Keratinocyte (primary cell): ENCODE results near the gene POMT2. TPM values are rescaled to one million over a fixed set of nuclear protein-coding genes. Genes with fewer than 3 reads are reported as not detected.

ENCODE experiments used
- DNase-seq: peaks from one replicate; pipeline ENCODE4 v3.0.0-alpha.2; 2011; ENCODE audit warnings: low read depth, missing footprints, low spot score
- FAIRE-seq: peaks from 2 replicates; lab custom pipeline; 2011; peaks lifted over from hg19 to GRCh38; lab: Jason Lieb, UNC
- H2AFZ ChIP-seq: 2 replicates; pipeline ENCODE4 v1.6.0; 2012; ENCODE audit warnings: low read length, control low read depth, inconsistent platforms; ENCODE audit not compliant: control insufficient read depth
- H3K27ac ChIP-seq: 2 replicates; pipeline ENCODE4 v1.5.1; 2011; ENCODE audit warnings: low read length; ENCODE audit not compliant: control insufficient read depth, insufficient read depth
- H3K27me3 ChIP-seq: 3 replicates; pipeline ENCODE4 v1.6.0; 2011; ENCODE audit warnings: low read length; ENCODE audit not compliant: control insufficient read depth, insufficient read depth; ENCODE audit errors: extremely low read depth
- H3K36me3 ChIP-seq, 2 experiments: 2 replicates in 1 of 2; 3 replicates in 1 of 2; pipeline ENCODE4 v1.5.1; 2011; ENCODE audit warnings: low read length in 2 of 2, mild to moderate bottlenecking in 1 of 2; ENCODE audit not compliant: control insufficient read depth in 2 of 2, insufficient read depth in 2 of 2; ENCODE audit errors: extremely low read depth in 1 of 2
- H3K4me1 ChIP-seq: 3 replicates; pipeline ENCODE4 v1.5.1; 2011; ENCODE audit warnings: low read length; ENCODE audit not compliant: control insufficient read depth, insufficient read depth; ENCODE audit errors: extremely low read depth
- H3K4me2 ChIP-seq: 3 replicates; pipeline ENCODE4 v1.6.0; 2011; ENCODE audit warnings: low read depth, low read length; ENCODE audit not compliant: control insufficient read depth, insufficient read depth; ENCODE audit errors: extremely low read depth
- H3K4me3 ChIP-seq, 3 experiments: fragments of 200-600 bp in 1 of 3; sonication (generic) in 1 of 3; 2 replicates in 2 of 3; 3 replicates in 1 of 3; pipeline ENCODE4 v1.5.1; 2011 to 2016; ENCODE audit warnings: low read length in 3 of 3, mild to moderate bottlenecking in 3 of 3, control low read depth in 2 of 3, inconsistent platforms in 1 of 3, low read depth in 1 of 3, mixed read lengths in 1 of 3, mixed run types in 1 of 3, moderate library complexity in 1 of 3; ENCODE audit not compliant: control insufficient read depth in 2 of 3, insufficient read depth in 2 of 3; ENCODE audit errors: extremely low read depth in 1 of 3
- H3K79me2 ChIP-seq: 2 replicates; pipeline ENCODE4 v1.6.0; 2012; ENCODE audit warnings: low read length; ENCODE audit not compliant: control insufficient read depth, insufficient read depth
- H3K9ac ChIP-seq: 3 replicates; pipeline ENCODE4 v1.6.0; 2011; ENCODE audit warnings: low read length; ENCODE audit not compliant: control insufficient read depth, insufficient read depth; ENCODE audit errors: extremely low read depth
- H3K9me1 ChIP-seq: 3 replicates; pipeline ENCODE4 v1.6.0; 2011; ENCODE audit warnings: low read length; ENCODE audit not compliant: control insufficient read depth, insufficient read depth; ENCODE audit errors: extremely low read depth
- H3K9me3 ChIP-seq: 2 replicates; pipeline ENCODE4 v1.5.1; 2012; ENCODE audit warnings: low read depth, low read length; ENCODE audit not compliant: control insufficient read depth
- H4K20me1 ChIP-seq: 3 replicates; pipeline ENCODE4 v1.6.0; 2011; ENCODE audit warnings: low read length; ENCODE audit not compliant: control insufficient read depth, insufficient read depth; ENCODE audit errors: extremely low read depth
- EZH2 ChIP-seq: IDR thresholded peaks from one replicate; pipeline ENCODE4 v1.6.1; 2012; ENCODE audit warnings: inconsistent platforms, mild to moderate bottlenecking, low read length, moderate library complexity
- dilution Hi-C: fragments of 300-500 bp; cut with MboI; formaldehyde crosslinking; loops from one replicate; pipeline ENCODE4 v1.7.0; 2020; ENCODE audit warnings: low sequenced_read_pairs; ENCODE audit not compliant: extremely low pct_ligation_motif_present
- polyA plus RNA-seq, 5 experiments: library from polyadenylated mRNA; depleted of rRNA in 3 of 5; stranded (reverse) in 3 of 5; stranded (forward) in 1 of 5; unstranded in 1 of 5; fragments of >200 nt; gene quantifications; 1 replicate in 1 of 5; 2 replicates in 3 of 5; 3 replicates in 1 of 5; pipeline versions ENCODE4 v1.2.1 to v1.2.3, GENCODE V29; 2011 to 2012; ENCODE audit warnings: missing spikeins in 2 of 5, low read depth in 1 of 5, low replicate concordance in 1 of 5
- TF ChIP-seq, protein P1 (sequence below), 3 experiments: IDR thresholded peaks in 1 of 3; conservative IDR thresholded peaks in 1 of 3; optimal IDR thresholded peaks in 1 of 3; 2 replicates in 2 of 3; 3 replicates in 1 of 3; pipeline versions ENCODE3 to v1.5.1; 2011; ENCODE audit warnings: low read length in 3 of 3, mild to moderate bottlenecking in 3 of 3, moderate library complexity in 2 of 3, control low read depth in 1 of 3, inconsistent platforms in 1 of 3; ENCODE audit not compliant: insufficient read depth in 2 of 3; ENCODE audit errors: extremely low read depth in 1 of 3

Gene POMT2
- polyA plus RNA-seq, 1 donor (not counting 4 experiments of a cell fraction or from before 2014, with no cell fraction given) = 21.1 TPM

GRCh38 chr14:77265187-77265515, 55.5 kb downstream of the POMT2 start:
- Histone ChIP-seq H3K4me3 (no peak overlapping the region), H2AFZ (no peak overlapping the region), H3K9me3 (no peaks in the 10 kb centered on the region), H3K9ac (no peak overlapping the region), H4K20me1 (peaks cover 2% of the 10 kb centered on the region), H3K9me1 (no peaks in the 10 kb centered on the region), H3K4me2 (no peak overlapping the region), H3K79me2 (no peaks in the 10 kb centered on the region), H3K4me1 (peaks cover 8% of the 10 kb centered on the region), H3K36me3 (no peaks in the 10 kb centered on the region), H3K27ac (no peak overlapping the region), H3K27me3 (peaks cover 31% of the 10 kb centered on the region)
- no peak for TF ChIP-seq EZH2
- TF ChIP-seq, protein P1, sequence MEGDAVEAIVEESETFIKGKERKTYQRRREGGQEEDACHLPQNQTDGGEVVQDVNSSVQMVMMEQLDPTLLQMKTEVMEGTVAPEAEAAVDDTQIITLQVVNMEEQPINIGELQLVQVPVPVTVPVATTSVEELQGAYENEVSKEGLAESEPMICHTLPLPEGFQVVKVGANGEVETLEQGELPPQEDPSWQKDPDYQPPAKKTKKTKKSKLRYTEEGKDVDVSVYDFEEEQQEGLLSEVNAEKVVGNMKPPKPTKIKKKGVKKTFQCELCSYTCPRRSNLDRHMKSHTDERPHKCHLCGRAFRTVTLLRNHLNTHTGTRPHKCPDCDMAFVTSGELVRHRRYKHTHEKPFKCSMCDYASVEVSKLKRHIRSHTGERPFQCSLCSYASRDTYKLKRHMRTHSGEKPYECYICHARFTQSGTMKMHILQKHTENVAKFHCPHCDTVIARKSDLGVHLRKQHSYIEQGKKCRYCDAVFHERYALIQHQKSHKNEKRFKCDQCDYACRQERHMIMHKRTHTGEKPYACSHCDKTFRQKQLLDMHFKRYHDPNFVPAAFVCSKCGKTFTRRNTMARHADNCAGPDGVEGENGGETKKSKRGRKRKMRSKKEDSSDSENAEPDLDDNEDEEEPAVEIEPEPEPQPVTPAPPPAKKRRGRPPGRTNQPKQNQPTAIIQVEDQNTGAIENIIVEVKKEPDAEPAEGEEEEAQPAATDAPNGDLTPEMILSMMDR (optimal IDR thresholded peaks at IDR 0.05 in 1 of 3, IDR thresholded peaks at IDR 0.05 in 1 of 3, conservative IDR thresholded peaks at IDR 0.05 in 1 of 3; ENCODE audit: extremely low read depth in 1 of 3, insufficient read depth in 2 of 3, low read length in 3 of 3) = no peak
- dilution Hi-C loops = no loop called here
- DNase-seq = no peak
- FAIRE-seq = no peak

DNA sequence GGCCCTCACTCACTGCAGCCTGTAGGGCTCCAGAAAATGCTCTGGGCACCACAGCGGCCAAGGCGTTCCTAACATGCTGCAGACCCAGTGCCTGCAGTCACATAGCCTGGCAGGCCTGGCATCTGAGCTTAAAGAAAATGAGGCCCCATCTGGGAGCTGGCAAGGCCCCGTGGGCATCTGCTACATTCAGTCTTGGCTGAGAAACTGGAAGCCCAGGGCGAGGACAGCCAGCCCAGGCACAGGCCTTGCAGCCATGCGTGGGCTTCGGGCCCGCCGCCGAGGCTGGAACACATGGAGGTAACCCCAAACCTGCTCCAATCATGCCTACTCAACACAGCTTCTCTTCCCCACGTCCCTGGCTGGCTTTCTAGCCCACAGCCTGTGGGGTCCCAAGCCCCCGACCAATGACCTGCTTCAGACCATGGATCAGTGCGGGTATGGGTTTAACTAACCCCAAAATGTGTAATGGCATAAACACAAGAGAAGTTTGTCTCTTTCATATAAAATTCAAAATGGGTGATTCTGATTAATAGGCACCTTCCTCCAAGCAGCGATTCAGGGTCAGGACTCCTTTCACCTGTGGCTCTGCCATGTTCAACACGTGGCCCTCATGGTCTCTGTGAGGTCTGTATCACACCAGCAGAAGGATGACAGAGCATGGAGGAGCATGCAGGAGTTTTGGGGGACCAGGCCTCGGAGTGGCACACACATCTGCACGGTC, 56.1 kb downstream of the POMT2 start:
- FAIRE-seq = no peak
- H3K4me1 ChIP-seq = peaks cover 6% of the 10 kb centered on the region
- dilution Hi-C loops = no loop called here

More for the DNA sequence above, 56.1 kb downstream of the POMT2 start:
- TF ChIP-seq, protein P1 (optimal IDR thresholded peaks at IDR 0.05 in 1 of 3, IDR thresholded peaks at IDR 0.05 in 1 of 3, conservative IDR thresholded peaks at IDR 0.05 in 1 of 3; ENCODE audit: extremely low read depth in 1 of 3, insufficient read depth in 2 of 3, low read length in 3 of 3) = no peak
- no peak for TF ChIP-seq EZH2
- Histone ChIP-seq H3K36me3 (no peaks in the 10 kb centered on the region), H3K9ac (no peak overlapping the region), H3K27me3 (peaks cover 27% of the 10 kb centered on the region), H4K20me1 (peaks cover 2% of the 10 kb centered on the region), H3K4me3 (no peak overlapping the region), H3K79me2 (no peaks in the 10 kb centered on the region), H3K9me3 (no peaks in the 10 kb centered on the region), H3K27ac (no peak overlapping the region), H2AFZ (no peak overlapping the region), H3K4me2 (no peak overlapping the region), H3K9me1 (no peaks in the 10 kb centered on the region)
- DNase-seq = no peak
